Peyer's patch (tissue), 4 donors: ENCODE data around the gene HNRNPCL2.
"Not testable (repeated sequence)": the region's sequence is repeated elsewhere in the genome, so short reads cannot be mapped to it uniquely, and the experiment has no call there.

Source experiments
- CTCF ChIP-seq, 6 experiments: fragments of 450-650 bp in 4 of 6; fragments of 200-600 bp in 2 of 6; sonication (generic) in 1 of 6; IDR thresholded peaks; one replicate each; pipeline ENCODE4 v1.5.1; 2017 to 2019; ENCODE audit warnings: antibody characterized with exemption in 6 of 6, mild to moderate bottlenecking in 3 of 6, moderate library complexity in 1 of 6
- POLR2A ChIP-seq, 2 donors: fragments of 450-650 bp; IDR thresholded peaks; one replicate each; pipeline ENCODE4 v1.5.1; 2017; ENCODE audit warnings: antibody characterized with exemption in 2 of 2, mild to moderate bottlenecking in 2 of 2, moderate library complexity in 2 of 2

DNA sequence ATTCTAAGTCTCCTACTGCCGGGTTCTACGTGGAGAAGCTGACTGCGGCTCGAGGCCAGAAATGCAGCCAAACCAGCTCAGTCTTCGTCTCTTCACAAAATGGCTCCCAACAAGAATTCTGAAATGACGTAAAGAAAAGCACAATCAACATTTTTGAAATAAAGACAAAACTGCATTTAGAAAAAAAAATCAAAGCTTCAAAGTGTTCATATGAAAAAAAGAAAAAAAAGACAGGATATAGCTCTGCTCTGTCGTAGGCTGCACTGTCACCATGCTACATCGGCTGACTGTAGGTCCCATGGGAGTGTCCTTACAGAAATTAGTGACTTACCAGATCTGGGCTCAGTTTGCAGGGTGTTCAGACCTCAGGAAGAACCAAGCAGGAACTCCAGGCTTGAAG, 48.9 kb upstream of the HNRNPCL2 start, which contains the start of gene HNRNPCL4:
- not testable (repeated sequence) for TF ChIP-seq POLR2A, CTCF (IDR thresholded peaks at IDR 0.05)
